Small intestine (tissue), 7 donors: ENCODE measurements around the gene EGFL8. TPM values are rescaled to one million over a fixed set of nuclear protein-coding genes. Genes with fewer than 3 reads are reported as not detected.

Experiments
- DNase-seq, 2 donors: peaks; one replicate each; pipeline versions ENCODE4 v3.0.0 to v3.0.0-alpha.2; 2013
- FAIRE-seq: peaks from 2 replicates; lab custom pipeline; 2012; peaks lifted over from hg19 to GRCh38; lab: Jason Lieb, UNC
- H3K27ac ChIP-seq, 3 donors: one replicate each; pipeline ENCODE4 v1.5.1; 2013; ENCODE audit warnings: low read length in 2 of 3, mild to moderate bottlenecking in 2 of 3, control low read depth in 1 of 3, inconsistent platforms in 1 of 3, low read depth in 1 of 3, moderate library complexity in 1 of 3
- H3K27me3 ChIP-seq, 3 donors: one replicate each; pipeline ENCODE4 v1.6.1; 2013; ENCODE audit warnings: low read length in 3 of 3, inconsistent platforms in 1 of 3; ENCODE audit not compliant: control insufficient read depth in 3 of 3, insufficient read depth in 3 of 3
- H3K36me3 ChIP-seq, 3 donors: one replicate each; pipeline ENCODE4 v1.6.1; 2013; ENCODE audit warnings: low read length in 3 of 3, inconsistent platforms in 1 of 3, low read depth in 1 of 3, mild to moderate bottlenecking in 1 of 3, moderate library complexity in 1 of 3; ENCODE audit not compliant: control insufficient read depth in 3 of 3, insufficient read depth in 2 of 3
- H3K4me1 ChIP-seq, 3 donors: one replicate each; pipeline ENCODE4 v1.6.1; 2013; ENCODE audit warnings: low read length in 2 of 3, inconsistent platforms in 1 of 3, low read depth in 1 of 3, mild to moderate bottlenecking in 1 of 3, moderate library complexity in 1 of 3; ENCODE audit not compliant: control insufficient read depth in 3 of 3, insufficient read depth in 2 of 3
- H3K4me3 ChIP-seq, 3 donors: one replicate each; pipeline ENCODE4 v1.5.1; 2013; ENCODE audit warnings: low read length in 3 of 3, control low read depth in 1 of 3, inconsistent platforms in 1 of 3, low read depth in 1 of 3, mild to moderate bottlenecking in 1 of 3, moderate library complexity in 1 of 3
- H3K9me3 ChIP-seq, 2 donors: one replicate each; pipeline ENCODE4 v1.6.1; 2013; ENCODE audit warnings: low read depth in 1 of 2, low read length in 1 of 2; ENCODE audit not compliant: control insufficient read depth in 2 of 2, insufficient read depth in 1 of 2
- WGBS, 3 donors: extraction: QIAGEN DNeasy Blood & Tissue Kit; methylation state at CpG; one replicate each; pipeline ENCODE4 v1.1.7; 2013; 5-methylcytosine and 5-hydroxymethylcytosine counted together
- polyA plus RNA-seq, 4 donors: library from polyadenylated mRNA; stranded (reverse) in 3 of 4; unstranded in 1 of 4; fragments of 200-250 nt in 3 of 4; fragments of 120-200 nt in 1 of 4; gene quantifications; one replicate each; pipeline versions ENCODE4 v1.2.1 to v1.2.3, GENCODE V29; 2013
- donor health status: healthy with polysubstance abuse.
- donor health status: control.
- donor health status: control.
- donor health status: Bipolar disorder and iron deficiency.
- donor health status: healthy.

Gene EGFL8
- polyA plus RNA-seq, 4 donors, result 7.8 to 21.9 (median 12.8) TPM

GRCh38 chr6:32167154-32167760, 2.9 kb downstream of the EGFL8 start:
- peaks cover 0 to 38% (median 0%) of the 10 kb centered on the region in 3 donors for H3K4me1 ChIP-seq
- no peak overlapping the region for H3K4me3 ChIP-seq
- DNase-seq, result no peak
- peaks cover 2 to 88% (median 4%) of the 10 kb centered on the region in 3 donors for H3K36me3 ChIP-seq
- peak overlapping the region in 2 of 3 donors; percentile 0 to 74 for H3K27ac ChIP-seq
- no peaks in the 10 kb centered on the region for H3K9me3 ChIP-seq
- FAIRE-seq, result no peak
- WGBS, 3 donors, result 76 to 88% (median 77%) methylated on average over 29 to 32 of the region's 32 CpGs
- no peaks in the 10 kb centered on the region for H3K27me3 ChIP-seq

- DNase-seq, result peak in 1 of 2 donors; percentile 54
- Histone ChIP-seq H3K4me1 (peaks cover 0 to 39% (median 0%) of the 10 kb centered on the region in 3 donors), H3K27ac (peak overlapping the region in 2 of 3 donors; percentile 54 to 74), H3K36me3 (peaks cover 2 to 83% (median 4%) of the 10 kb centered on the region in 3 donors), H3K27me3 (no peaks in the 10 kb centered on the region), H3K9me3 (no peaks in the 10 kb centered on the region), H3K4me3 (no peak overlapping the region)
- WGBS, 3 donors, result 21 to 49% (median 36%) methylated on average over 6 of the region's 6 CpGs
- FAIRE-seq, result no peak
Observed at GRCh38 chr6:32167761-32168262, 3.4 kb downstream of the EGFL8 start.

DNA sequence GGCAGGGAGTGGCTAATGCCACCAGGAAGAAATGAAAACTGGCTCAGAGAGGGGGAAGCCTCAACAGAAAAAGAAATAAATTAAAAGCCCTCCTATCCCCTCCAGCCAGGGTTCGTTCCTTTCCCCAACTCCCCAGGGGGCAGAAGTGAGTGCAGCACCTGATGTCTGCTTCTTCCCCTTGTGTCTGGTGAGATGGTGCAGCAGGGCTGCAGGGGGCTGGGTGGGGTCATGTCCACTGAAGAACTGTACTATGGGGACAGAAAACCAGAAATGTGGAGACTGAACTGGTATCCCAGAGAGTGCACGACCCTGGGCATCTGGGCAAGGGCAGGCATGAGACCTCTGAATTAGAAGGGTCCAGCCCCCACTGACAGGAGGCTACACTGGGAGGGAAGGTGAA, 4.0 kb downstream of the EGFL8 start:
- H3K4me3 ChIP-seq, result no peak overlapping the region
- peak overlapping the region in 2 of 3 donors; percentile 24 to 74 for H3K27ac ChIP-seq
- no peak for DNase-seq
- FAIRE-seq, result no peak
- H3K36me3 ChIP-seq, result peaks cover 2 to 77% (median 4%) of the 10 kb centered on the region in 3 donors
- WGBS, 3 donors, result 51 to 68% (median 59%) methylated on average over 2 of the region's 2 CpGs
- peaks cover 0 to 44% (median 0%) of the 10 kb centered on the region in 3 donors for H3K4me1 ChIP-seq
- H3K27me3 ChIP-seq, result no peaks in the 10 kb centered on the region
- H3K9me3 ChIP-seq, result no peaks in the 10 kb centered on the region

GRCh38 chr6:32168807-32169591, 4.6 kb downstream of the EGFL8 start:
- H3K27ac ChIP-seq, result peak overlapping the region in 1 of 3 donors; percentile 74
- 83 to 87% (median 87%) methylated on average over 11 of the region's 11 CpGs for WGBS, 3 donors
- no peak overlapping the region for H3K4me3 ChIP-seq
- DNase-seq (no peak), FAIRE-seq (no peak)
- no peaks in the 10 kb centered on the region for H3K27me3 ChIP-seq
- H3K9me3 ChIP-seq, result no peaks in the 10 kb centered on the region
- peaks cover 2 to 73% (median 4%) of the 10 kb centered on the region in 3 donors for H3K36me3 ChIP-seq
- H3K4me1 ChIP-seq, result peaks cover 0 to 44% (median 0%) of the 10 kb centered on the region in 3 donors

- no peaks in the 10 kb centered on the region for H3K27me3 ChIP-seq
- H3K9me3 ChIP-seq, result no peaks in the 10 kb centered on the region
- peaks cover 0 to 50% (median 0%) of the 10 kb centered on the region in 3 donors for H3K4me1 ChIP-seq
- DNase-seq, result no peak
- H3K36me3 ChIP-seq, result peaks cover 2 to 63% (median 4%) of the 10 kb centered on the region in 3 donors
- H3K27ac ChIP-seq, result no peak overlapping the region
- WGBS, 3 donors, result 91 to 98% (median 96%) methylated on average over 11 of the region's 11 CpGs
- no peak overlapping the region for H3K4me3 ChIP-seq
- FAIRE-seq, result no peak
Observed at GRCh38 chr6:32170294-32170693, 5.9 kb downstream of the EGFL8 start.

DNA sequence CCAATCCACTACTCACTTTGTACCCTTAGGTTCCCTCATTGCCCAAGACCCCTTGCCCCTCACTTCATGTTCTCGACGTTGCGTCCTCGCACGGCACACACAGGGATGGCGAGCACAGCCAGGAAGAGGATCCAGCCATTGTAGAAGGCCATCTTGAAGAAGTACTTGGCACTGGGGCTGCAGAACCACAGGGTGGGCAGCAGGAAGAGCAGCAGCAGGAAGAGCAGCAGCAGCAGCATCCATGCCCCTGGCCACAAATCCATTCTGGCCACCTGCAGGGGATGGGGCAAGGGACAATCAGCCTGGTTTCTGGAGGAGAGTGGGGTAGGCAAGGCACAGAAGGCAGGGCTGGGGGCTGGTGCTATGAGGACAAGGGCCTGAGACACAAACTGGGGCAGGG, 6.8 kb downstream of the EGFL8 start:
- H3K4me1 ChIP-seq, result peaks cover 0 to 53% (median 2%) of the 10 kb centered on the region in 3 donors
- H3K27ac ChIP-seq, result no peak overlapping the region
- peaks cover 2 to 55% (median 4%) of the 10 kb centered on the region in 3 donors for H3K36me3 ChIP-seq
- no peaks in the 10 kb centered on the region for H3K9me3 ChIP-seq
- WGBS, 3 donors, result 96 to 98% (median 96%) methylated on average over 6 of the region's 6 CpGs
- no peak for DNase-seq
- H3K4me3 ChIP-seq, result no peak overlapping the region
- FAIRE-seq, result no peak
- no peaks in the 10 kb centered on the region for H3K27me3 ChIP-seq

DNA sequence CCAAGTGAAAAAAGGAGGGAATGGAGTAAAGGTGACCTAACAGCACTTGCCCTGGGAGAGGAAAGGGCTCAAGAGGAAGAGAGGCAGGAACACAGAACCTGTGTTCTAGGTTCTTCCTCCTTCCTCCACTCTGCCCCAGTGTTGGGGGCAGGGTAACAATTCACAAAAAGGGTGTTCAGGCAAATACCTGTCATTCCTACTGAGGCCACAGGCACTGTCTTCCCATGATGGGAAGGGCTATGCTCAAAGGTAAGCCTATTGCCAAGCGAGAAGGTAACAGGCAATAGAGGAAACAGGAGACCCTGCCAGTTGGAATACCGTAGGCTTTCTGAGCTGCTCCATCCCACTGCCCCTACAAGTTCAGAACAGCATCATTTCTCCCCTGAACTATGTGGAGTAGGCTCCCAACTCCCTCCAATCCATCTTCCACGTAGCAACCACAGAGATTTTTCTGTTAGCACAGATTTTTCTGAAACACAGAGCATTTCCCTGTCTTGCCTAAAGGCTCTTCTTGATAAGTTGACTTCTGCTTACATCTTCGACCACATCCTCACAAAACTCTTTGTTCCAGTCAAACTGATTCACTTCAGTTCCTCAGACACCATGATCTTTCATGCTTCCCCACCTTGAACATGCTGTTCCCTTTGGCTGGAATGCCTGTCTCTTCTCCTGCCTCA, 8.8 kb downstream of the EGFL8 start:
- no peak for DNase-seq
- no peak overlapping the region for H3K4me3 ChIP-seq
- H3K4me1 ChIP-seq, result peaks cover 0 to 46% (median 7%) of the 10 kb centered on the region in 3 donors
- 78 to 89% (median 81%) methylated on average over 4 of the region's 4 CpGs for WGBS, 3 donors
- FAIRE-seq, result no peak
- H3K27me3 ChIP-seq, result no peaks in the 10 kb centered on the region
- H3K9me3 ChIP-seq, result no peaks in the 10 kb centered on the region
- H3K36me3 ChIP-seq, result peaks cover 0 to 36% (median 4%) of the 10 kb centered on the region in 3 donors
- no peak overlapping the region for H3K27ac ChIP-seq

- 85 to 91% (median 87%) methylated on average over 1 of the region's 1 CpG for WGBS, 3 donors
- FAIRE-seq, result no peak
- Histone ChIP-seq H3K36me3 (peaks cover 0 to 24% (median 4%) of the 10 kb centered on the region in 3 donors), H3K9me3 (no peaks in the 10 kb centered on the region), H3K4me3 (no peak overlapping the region), H3K27ac (no peak overlapping the region), H3K27me3 (no peaks in the 10 kb centered on the region), H3K4me1 (peaks cover 0 to 35% (median 11%) of the 10 kb centered on the region in 3 donors)
- DNase-seq, result no peak
Observed at GRCh38 chr6:32174416-32174815, 10.0 kb downstream of the EGFL8 start.
